ENCODE data around the gene NMNAT2.

NMNAT2 gene

DNA sequence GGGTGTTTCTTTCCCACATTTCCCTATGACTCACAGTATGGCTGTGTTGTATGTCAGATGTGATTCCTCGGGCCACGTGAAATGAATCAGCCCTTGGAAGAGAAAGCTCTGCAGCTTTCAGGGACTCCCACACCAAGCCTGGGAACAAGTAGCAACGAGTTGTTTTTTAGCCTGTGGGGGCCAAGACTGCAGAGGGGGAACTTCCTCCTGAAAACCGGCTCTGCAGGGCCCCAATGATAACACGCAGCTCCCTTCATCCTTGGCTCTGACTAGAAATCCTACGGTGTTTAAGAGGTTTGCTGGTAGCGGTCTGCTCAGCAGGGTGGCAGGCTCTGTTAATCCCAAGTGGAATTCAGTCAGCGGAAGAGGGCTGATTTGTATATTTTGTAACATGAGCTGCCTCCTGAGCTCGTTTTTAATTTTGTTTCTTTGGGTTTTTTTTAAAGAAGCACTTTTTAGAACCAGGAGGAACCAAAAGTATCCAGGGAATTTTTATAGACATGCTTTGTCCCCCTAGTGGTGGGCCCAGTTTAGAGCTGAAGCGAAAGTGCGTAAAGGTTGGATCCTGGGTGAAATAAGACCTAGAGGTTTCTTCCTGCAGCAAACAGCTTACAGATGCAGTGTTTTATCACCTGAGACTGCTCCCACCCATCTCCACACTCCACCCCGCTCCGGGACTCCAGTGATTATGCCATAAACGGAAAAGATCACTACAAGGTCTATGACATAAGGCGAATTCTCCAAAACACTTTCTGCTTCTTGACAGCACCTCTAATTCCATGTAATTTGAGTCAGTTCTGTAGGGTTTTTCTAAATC, 183.3 kb downstream of the NMNAT2 start:
- no peak for DNase-seq

DNA sequence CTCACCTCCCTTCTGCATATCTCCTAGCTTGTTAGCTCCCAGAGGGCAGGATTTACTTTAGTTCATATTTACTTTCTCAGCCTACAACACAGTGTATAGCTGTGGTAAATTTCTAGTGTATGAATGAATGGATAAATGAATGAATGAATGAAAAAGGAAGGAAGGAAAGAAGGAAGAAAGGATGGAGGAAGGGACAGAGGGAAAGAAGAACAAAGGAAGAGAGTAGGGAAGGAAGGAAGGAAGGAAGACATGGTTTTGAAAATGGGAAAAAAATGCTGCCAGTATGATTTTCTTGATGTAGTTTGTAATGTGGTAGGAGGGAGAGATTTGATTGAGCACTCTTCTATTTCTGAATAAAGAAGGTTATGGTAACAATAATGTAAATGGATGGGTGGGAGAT, 185.1 kb downstream of the NMNAT2 start:
- no peak for DNase-seq

DNA sequence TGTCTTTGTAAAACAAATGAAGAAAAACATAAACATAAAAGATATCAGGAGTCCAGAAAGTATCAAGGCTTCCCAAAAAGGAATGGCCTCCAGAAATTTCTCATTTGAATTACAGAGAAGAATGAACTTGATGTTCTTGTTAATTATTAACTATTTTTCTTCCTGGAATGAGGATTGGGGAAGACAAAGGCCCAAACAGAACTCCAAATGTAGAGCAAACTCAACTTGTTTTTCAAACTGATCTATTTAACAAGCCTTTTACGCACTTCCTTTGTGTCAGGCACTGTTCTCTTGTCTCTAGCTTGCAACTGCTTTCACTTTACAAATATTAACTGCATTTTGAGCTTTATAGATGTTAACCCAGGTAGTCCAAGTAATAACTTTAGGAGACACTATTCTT, 186.6 kb downstream of the NMNAT2 start:
- no peak for DNase-seq

DNA sequence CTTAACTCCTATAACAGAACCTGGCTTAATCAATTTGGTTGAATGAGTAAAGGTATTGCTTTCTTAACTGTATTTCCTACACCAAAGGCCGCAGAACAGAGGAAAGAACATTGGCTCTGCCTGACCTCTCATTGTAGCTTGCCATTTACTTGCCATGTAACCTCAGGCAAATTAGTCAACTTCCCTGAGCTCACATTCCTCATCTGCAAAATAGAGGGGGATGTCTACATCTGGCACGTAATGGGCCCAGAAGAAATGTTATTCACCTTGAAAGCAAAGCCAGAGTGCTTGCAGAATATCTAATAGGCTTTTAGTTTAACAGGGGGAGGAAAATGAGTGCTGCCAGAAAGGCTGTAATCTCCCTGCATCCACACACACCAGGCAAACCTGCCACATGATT, 187.8 kb downstream of the NMNAT2 start:
- no peak for DNase-seq

DNA sequence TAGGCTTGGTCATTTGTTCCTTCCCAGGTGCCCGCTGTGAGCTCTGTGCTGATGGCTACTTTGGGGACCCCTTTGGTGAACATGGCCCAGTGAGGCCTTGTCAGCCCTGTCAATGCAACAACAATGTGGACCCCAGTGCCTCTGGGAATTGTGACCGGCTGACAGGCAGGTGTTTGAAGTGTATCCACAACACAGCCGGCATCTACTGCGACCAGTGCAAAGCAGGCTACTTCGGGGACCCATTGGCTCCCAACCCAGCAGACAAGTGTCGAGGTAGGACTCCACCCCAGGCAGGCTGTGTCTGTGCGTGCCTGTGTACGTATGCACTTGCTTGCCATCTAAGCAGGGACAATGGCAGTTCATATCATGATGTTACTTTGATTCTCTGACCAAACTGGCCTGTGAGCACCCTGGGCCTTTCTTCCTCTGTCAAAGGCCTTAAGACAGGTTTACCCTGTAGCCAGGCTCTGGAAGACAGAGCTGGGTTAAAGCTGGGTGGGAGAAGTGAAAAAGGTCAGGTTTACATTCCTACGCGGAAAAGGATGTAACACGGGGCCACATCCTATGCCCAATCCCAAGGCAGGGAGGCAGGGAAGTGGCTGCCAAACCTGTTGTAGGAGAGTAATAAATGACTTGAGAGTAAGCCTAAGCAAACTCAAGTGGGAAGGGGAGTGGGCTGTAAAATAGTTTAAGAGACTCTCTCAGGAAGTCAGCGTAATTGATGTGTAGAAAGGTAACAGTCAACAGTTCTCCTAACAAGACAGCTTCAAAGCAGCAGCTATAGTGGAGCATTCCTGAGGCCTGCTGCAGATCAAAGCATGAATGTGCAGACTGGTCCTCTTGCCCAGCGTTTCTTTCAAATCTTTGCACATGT, 189.6 kb downstream of the NMNAT2 start:
- no peak for DNase-seq

- peak; percentile 23 to 58 for DNase-seq
Observed at GRCh38 chr1:183227422-183228346, 190.5 kb downstream of the NMNAT2 start.

DNA sequence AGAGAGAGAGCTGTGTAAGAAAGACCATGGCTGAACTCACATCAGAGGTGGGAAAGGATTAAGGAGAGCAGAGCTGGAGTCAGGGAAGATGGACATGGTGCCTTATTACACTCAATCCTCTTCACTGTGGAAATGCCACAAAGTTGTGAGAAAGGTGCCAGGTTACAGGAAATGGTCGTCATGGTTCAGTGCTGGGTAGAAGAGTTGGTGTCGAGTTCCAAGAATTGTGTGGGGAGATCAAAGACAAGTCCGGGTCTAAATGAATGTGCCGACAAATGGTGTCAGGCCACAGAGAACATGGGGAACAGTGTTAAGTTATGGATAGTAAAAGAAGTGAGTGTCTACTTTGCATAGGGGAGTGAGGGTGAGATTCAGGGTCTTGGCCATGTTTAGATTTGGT, 191.2 kb downstream of the NMNAT2 start:
- DNase-seq: no peak

DNA sequence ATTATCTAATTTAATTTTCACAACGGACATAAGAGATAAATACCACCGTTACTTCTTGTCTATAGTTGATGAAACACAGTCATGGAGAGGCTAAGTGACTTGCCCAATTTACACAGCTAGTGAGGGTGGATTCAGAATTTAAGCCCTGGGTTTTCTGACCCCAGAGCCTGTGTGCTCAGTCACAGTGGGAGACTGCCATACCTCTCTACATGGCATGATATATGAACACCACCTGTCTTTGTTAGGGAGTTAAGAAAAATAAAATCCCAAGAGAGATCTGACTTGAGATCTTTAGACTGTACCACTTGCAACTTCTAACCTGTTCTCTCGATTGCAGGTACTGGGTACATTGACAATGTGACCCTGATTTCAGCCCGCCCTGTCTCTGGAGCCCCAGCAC, 191.8 kb downstream of the NMNAT2 start:
- DNase-seq: no peak

DNA sequence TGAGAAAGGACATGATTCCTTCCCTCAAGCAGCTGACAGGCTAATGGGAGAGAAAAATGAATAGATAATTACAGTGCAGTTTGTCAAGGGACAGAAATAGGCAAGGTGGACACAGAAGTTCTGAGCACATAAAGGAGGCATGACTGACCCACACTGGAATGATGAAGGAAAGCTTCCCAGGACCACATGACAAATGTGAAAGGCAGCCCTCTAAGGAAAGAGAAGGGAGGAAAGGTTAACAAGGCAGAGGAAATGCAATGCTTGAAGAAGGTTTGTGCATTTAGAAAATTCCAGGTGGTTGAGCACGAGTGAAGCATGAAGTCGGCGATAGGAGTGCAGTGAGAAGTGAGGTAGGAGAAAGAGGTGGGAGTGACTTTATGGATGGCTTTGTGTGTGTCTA, 194.7 kb downstream of the NMNAT2 start:
- DNase-seq: no peak

DNA sequence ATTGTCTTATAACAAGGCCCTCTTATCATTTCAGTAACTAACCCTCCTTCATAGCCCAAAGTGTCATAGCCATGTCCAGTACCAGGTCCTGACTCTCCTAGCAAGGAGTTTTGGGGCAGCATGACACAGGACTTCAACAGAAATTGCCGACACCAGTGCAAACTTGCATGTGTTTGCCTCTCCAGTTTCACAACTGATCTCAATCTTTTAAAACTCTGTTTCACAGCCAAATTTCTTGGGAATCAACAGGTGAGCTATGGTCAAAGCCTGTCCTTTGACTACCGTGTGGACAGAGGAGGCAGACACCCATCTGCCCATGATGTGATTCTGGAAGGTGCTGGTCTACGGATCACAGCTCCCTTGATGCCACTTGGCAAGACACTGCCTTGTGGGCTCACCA, 195.3 kb downstream of the NMNAT2 start:
- no peak for DNase-seq

DNA sequence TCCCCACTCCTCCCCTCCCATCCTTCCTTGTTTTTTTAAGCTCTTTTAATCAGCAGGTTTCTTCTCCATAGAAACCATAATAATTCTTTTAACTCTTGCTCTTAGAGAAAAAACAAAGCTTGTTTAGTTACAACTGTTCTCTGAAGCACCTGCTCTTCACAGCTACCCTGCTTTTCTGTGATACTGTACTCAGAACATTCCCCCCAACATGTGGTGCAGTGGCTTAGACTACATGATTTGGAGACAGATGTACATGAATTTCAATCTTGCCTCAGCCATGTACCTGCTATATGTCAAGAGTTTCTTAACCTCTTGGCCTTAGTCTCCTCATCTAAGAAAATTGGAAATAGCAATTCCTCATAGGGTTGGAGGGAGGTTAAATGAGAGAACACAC, 198.6 kb downstream of the NMNAT2 start:
- no peak for DNase-seq

DNA sequence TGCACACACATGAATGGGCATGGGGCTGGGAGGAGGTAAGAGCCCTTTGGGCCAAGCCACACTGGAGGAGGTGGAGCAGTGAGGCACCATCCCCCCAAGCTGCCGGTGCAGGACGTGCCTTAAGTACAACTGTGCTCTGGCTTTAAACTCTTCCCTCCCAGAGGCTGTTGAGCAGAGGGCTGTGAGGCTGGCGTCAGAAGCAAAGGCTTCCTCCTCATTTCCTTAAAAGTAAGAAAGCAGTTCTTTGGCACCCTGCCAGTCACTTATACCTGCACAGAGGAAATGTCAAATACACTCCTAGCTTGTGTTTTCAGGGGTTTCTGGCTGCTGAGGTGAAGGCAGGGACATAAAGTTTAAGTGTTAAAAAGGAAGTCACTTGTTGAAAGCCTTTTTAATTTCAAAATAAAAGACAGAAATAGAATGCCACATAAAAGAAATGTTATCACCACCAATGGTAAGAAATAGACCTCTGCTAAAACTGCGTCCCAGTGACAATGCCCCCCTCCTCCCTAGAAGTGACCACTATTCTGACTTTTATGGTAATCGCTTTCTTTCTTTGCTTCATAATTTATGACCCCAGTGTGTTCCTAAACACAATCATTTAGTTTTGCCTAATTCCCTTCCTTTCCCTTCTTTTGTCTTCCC, 199.1 kb downstream of the NMNAT2 start:
- peak; percentile 12 to 22 for DNase-seq

- no peak for DNase-seq
Observed at GRCh38 chr1:183218027-183218618, 200.1 kb downstream of the NMNAT2 start.

DNA sequence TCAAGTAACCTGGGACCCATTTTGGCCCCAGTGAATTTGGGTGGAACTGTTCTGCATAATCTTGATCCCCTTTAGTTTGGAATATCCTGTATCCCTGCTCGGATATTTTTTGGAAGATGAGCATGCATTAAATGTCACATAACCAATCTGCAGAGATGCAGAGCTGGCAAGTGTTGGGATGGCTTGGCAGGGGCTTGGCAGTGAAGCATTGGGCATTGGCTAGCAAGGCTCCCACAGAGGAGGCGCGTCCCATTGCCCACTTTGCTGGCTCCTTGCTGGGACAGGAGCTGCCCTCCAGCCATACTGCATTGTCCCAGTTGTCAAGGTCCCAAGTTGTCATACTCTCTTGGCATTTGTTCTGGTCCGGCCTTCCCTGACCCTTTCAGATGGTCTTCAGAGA, 202.2 kb downstream of the NMNAT2 start:
- no peak for DNase-seq

DNA sequence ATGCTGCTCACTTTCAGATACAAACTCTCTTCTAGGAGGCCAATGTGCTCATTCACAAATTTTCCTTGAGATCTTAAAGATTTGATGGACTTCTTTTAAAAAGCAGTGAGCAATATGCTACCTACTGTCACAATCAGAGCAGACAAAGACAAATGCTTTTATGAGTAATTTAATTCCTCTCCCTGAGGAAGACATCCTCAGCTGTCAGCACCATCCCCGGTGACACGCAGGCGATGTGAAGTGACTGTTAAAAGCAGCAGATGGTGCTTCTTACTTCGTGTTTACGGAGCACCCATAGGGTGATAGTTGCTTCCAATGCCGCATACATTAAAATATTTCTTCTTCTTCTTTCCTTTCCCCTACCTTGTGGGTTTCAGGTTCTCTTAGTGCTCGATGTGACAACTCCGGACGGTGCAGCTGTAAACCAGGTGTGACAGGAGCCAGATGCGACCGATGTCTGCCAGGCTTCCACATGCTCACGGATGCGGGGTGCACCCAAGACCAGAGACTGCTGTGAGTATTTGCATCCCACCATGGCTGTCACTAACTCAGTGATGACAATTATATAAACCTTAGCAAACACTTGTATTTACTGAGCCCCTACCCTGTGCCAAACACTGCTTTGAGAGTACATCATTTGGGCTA, 203.0 kb downstream of the NMNAT2 start:
- no peak for DNase-seq

GRCh38 chr1:183214021-183214970, 203.9 kb downstream of the NMNAT2 start:
- no peak for DNase-seq

- DNase-seq: no peak
Observed at GRCh38 chr1:183212870-183213269, 205.3 kb downstream of the NMNAT2 start.

DNA sequence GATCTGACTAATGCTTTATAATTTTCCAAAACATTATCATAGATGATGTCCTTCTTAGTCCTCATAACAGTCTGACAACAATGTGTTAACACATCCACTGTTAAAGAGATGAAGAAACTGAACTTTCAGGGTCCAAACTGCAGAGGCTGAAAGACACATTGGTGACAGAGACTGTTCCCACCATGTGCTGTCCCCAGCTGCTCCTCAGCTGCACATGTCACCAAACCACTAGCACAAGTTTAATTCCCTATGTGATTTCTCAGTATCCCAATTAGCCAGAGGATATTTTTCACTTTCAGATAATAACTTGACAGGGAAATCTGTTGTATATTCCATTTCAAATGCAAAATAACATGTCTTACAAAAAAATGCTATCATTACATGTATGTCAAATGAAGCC, 207.5 kb downstream of the NMNAT2 start:
- no peak for DNase-seq

GRCh38 chr1:183209533-183210158, 208.5 kb downstream of the NMNAT2 start:
- DNase-seq: no peak

Data from stimulated activated CD4-positive, alpha-beta T cell treated with anti-CD3 and anti-CD28 coated beads, Interleukin-2, amount 100 ng/mL, for 24 hours (primary cell).